Esophagus squamous epithelium (tissue), 5 donors: ENCODE measurements around the gene TOX2. TPM values are rescaled to one million over a fixed set of nuclear protein-coding genes. Genes with fewer than 3 reads are reported as not detected.

Source experiments
- DNase-seq: peaks from one replicate; lab custom pipeline; 2025; lab: John Stamatoyannopoulos, UW
- H3K27ac ChIP-seq, 4 donors: fragments of 200-600 bp; sonication (generic); one replicate each; pipeline ENCODE4 v1.5.1; 2016 to 2019; ENCODE audit warnings: mild to moderate bottlenecking in 1 of 4
- H3K27me3 ChIP-seq, 4 donors: fragments of 200-600 bp; sonication (generic); 1 replicate in 3 of 4; 2 replicates in 1 of 4; pipeline versions ENCODE4 v1.5.1 to v1.6.0; 2017 to 2021; ENCODE audit warnings: antibody characterized with exemption in 1 of 4
- H3K36me3 ChIP-seq, 3 donors: fragments of 200-600 bp; sonication (generic); one replicate each; pipeline ENCODE4 v1.5.1; 2016 to 2019
- H3K4me1 ChIP-seq, 3 donors: fragments of 200-600 bp; sonication (generic); one replicate each; pipeline ENCODE4 v1.5.1; 2017 to 2019
- H3K4me3 ChIP-seq, 4 donors: fragments of 200-600 bp; sonication (generic); 1 replicate in 3 of 4; 2 replicates in 1 of 4; pipeline ENCODE4 v1.5.1; 2016 to 2019; ENCODE audit warnings: mild to moderate bottlenecking in 2 of 4, moderate library complexity in 1 of 4
- H3K9me3 ChIP-seq, 3 donors: fragments of 200-600 bp; sonication (generic); one replicate each; pipeline ENCODE4 v1.5.1; 2016 to 2019
- POLR2A ChIP-seq, 4 donors: fragments of 450-650 bp; IDR thresholded peaks; one replicate each; pipeline ENCODE4 v1.6.1; 2017; ENCODE audit warnings: antibody characterized with exemption in 4 of 4, mild to moderate bottlenecking in 4 of 4, moderate library complexity in 3 of 4
- WGBS, 2 donors: methylation state at CpG; one replicate each; pipeline ENCODE4 v1.1.5; 2018; 5-methylcytosine and 5-hydroxymethylcytosine counted together
- intact Hi-C: fragments of 100-400 bp; cut with DNase I; formaldehyde crosslinking; loops from one replicate; pipeline ENCODE4 v1.15.0; 2022
- total RNA-seq, 4 donors: library from RNA; depleted of rRNA; stranded (reverse); fragments of >200 nt; gene quantifications; one replicate each; pipeline ENCODE4 v1.1.0, GENCODE V29; 2016
- TF ChIP-seq, protein P1 (sequence below), 6 experiments: fragments of 450-650 bp in 4 of 6; fragments of 200-600 bp in 2 of 6; sonication (generic) in 2 of 6; IDR thresholded peaks; one replicate each; pipeline ENCODE4 v1.5.1; 2016 to 2019; ENCODE audit warnings: antibody characterized with exemption in 6 of 6, mild to moderate bottlenecking in 4 of 6, moderate library complexity in 4 of 6
- donor health status: DM: yes; HTN: yes; CAD: no.

The TOX2 gene
- total RNA-seq, 4 donors from 2014 or later = 0.99 to 22.9 (median 3.1) TPM

DNA sequence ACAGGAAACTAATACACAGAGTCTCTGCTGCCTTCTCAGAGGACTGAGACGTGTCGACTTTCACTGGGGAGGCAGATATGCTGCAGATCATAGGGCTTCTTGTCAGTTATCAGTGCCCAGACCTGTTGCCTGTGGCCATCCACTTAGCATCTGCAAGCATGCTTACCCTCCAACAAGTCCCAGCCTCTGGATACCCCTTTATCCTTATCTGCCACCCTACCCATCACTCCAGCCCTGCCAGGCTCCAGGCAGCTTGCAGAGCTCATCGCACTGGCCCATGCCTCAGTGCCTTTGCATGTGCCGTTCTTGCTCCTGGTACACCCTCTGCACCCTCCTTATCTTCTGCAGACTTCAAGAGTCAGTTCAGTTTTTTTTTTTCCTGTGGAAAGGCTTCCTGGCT is 119.2 kb downstream of the TOX2 start:
- WGBS, 2 donors = 79 to 87% methylated on average over 4 of the region's 4 CpGs
- intact Hi-C loops = no loop called here
- H3K27ac ChIP-seq = no peak overlapping the region
- H3K36me3 ChIP-seq = no peaks in the 10 kb centered on the region
- H3K9me3 ChIP-seq = no peaks in the 10 kb centered on the region
- H3K27me3 ChIP-seq = peaks cover 0 to 6% (median 0%) of the 10 kb centered on the region in 4 donors
- H3K4me3 ChIP-seq = no peak overlapping the region
- TF ChIP-seq, protein P1, sequence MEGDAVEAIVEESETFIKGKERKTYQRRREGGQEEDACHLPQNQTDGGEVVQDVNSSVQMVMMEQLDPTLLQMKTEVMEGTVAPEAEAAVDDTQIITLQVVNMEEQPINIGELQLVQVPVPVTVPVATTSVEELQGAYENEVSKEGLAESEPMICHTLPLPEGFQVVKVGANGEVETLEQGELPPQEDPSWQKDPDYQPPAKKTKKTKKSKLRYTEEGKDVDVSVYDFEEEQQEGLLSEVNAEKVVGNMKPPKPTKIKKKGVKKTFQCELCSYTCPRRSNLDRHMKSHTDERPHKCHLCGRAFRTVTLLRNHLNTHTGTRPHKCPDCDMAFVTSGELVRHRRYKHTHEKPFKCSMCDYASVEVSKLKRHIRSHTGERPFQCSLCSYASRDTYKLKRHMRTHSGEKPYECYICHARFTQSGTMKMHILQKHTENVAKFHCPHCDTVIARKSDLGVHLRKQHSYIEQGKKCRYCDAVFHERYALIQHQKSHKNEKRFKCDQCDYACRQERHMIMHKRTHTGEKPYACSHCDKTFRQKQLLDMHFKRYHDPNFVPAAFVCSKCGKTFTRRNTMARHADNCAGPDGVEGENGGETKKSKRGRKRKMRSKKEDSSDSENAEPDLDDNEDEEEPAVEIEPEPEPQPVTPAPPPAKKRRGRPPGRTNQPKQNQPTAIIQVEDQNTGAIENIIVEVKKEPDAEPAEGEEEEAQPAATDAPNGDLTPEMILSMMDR (IDR thresholded peaks at IDR 0.05) = no peak
- no peak for TF ChIP-seq POLR2A (IDR thresholded peaks at IDR 0.05)
- peaks cover 0 to 5% (median 0%) of the 10 kb centered on the region in 3 donors for H3K4me1 ChIP-seq
- DNase-seq = no peak

DNA sequence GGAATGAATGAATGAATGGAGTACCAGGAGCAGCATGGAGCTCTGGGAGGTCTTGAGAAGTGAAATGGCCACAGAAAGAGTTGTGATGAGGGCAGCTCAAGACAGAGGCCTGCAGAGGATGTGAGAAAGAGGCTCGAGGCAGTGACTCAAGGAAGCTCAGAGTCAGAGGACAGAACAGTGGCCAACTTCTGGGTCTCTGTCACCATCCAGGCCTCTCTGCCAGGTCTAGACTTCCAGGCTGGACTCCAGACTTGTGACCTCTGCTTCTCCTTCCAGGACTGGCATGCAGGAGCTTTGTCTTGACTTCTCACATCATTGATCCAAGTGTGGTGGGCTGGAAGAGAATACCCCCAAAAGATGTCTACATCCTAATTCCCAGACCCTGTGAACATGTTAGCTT is 119.8 kb downstream of the TOX2 start:
- TF ChIP-seq, protein P1 (IDR thresholded peaks at IDR 0.05) = no peak
- no peak for TF ChIP-seq POLR2A (IDR thresholded peaks at IDR 0.05)
- no peak for DNase-seq
- Histone ChIP-seq H3K4me1 (peaks cover 0 to 5% (median 0%) of the 10 kb centered on the region in 3 donors), H3K4me3 (no peak overlapping the region), H3K9me3 (no peaks in the 10 kb centered on the region), H3K27me3 (peaks cover 0 to 12% (median 0%) of the 10 kb centered on the region in 4 donors), H3K36me3 (no peaks in the 10 kb centered on the region), H3K27ac (no peak overlapping the region)
- intact Hi-C loops = no loop called here
- 29 to 53% methylated on average over 1 of the region's 1 CpG for WGBS, 2 donors

DNA sequence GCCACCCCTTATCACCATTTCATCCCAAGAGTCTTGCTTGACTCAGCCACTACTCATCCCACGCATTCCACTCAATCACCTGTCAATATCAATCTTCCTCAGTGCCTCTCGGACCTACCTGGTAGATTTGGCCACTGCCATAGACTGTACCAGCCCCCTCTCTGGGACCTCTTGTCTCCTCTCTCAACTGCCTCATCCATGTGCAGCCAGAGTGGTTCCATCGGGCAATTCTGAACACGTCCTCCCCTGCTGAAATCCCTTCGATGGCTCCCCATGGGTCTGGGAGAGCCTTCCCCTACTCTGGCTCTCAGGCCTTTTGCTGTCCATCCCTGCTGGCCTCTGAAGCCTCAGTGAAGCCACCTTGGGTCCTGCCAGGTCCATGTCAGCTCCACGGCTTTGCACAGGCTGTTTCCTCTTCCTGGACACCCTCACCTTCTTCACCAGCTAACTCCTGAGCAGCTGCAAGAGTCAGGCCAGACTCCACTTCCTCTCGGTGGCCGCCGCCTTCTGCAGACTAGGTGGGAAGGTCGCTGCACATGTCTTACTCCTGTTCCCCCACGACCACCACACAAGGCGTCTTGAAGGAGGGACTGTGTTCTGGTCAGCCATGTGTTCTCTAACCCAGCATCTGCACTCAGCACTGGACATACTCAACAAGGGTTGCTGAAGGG is 120.4 kb downstream of the TOX2 start:
- Histone ChIP-seq H3K27ac (no peak overlapping the region), H3K36me3 (no peaks in the 10 kb centered on the region), H3K27me3 (peaks cover 0 to 14% (median 0%) of the 10 kb centered on the region in 4 donors), H3K9me3 (no peaks in the 10 kb centered on the region), H3K4me1 (peaks cover 0 to 5% (median 0%) of the 10 kb centered on the region in 3 donors), H3K4me3 (no peak overlapping the region)
- intact Hi-C loops = no loop called here
- 65 to 72% methylated on average over 12 of the region's 12 CpGs for WGBS, 2 donors
- TF ChIP-seq, protein P1 (IDR thresholded peaks at IDR 0.05) = no peak
- no peak for TF ChIP-seq POLR2A (IDR thresholded peaks at IDR 0.05)
- DNase-seq = no peak

- Histone ChIP-seq H3K36me3 (no peaks in the 10 kb centered on the region), H3K9me3 (no peaks in the 10 kb centered on the region), H3K4me3 (no peak overlapping the region), H3K4me1 (peaks cover 0 to 5% (median 0%) of the 10 kb centered on the region in 3 donors), H3K27me3 (peaks cover 0 to 14% (median 0%) of the 10 kb centered on the region in 4 donors), H3K27ac (no peak overlapping the region)
- DNase-seq = no peak
- TF ChIP-seq POLR2A (IDR thresholded peaks at IDR 0.05) = no peak
- intact Hi-C loops = no loop called here
- 76 to 85% methylated on average over 2 to 4 of the region's 8 CpGs for WGBS, 2 donors
Observed at GRCh38 chr20:44035924-44036323, 121.3 kb downstream of the TOX2 start.

- Histone ChIP-seq H3K36me3 (no peaks in the 10 kb centered on the region), H3K4me3 (no peak overlapping the region), H3K9me3 (no peaks in the 10 kb centered on the region), H3K27ac (no peak overlapping the region), H3K27me3 (peaks cover 0 to 14% (median 0%) of the 10 kb centered on the region in 4 donors), H3K4me1 (peaks cover 0 to 5% (median 0%) of the 10 kb centered on the region in 3 donors)
- DNase-seq = no peak
- intact Hi-C loops = no loop called here
- TF ChIP-seq POLR2A (IDR thresholded peaks at IDR 0.05) = no peak
- TF ChIP-seq, protein P1 (IDR thresholded peaks at IDR 0.05) = no peak
- 81 to 84% methylated on average over 3 to 4 of the region's 4 CpGs for WGBS, 2 donors
Observed at GRCh38 chr20:44036441-44036840, 121.8 kb downstream of the TOX2 start.
